Activated effector memory CD4-positive, alpha-beta T cell treated with anti-CD3 and anti-CD28 coated beads, Interleukin-2, amount 50 U/mL, for 16 hours (primary cell): ENCODE data around the gene UCN3.
A peak's percentile ranks its signal among the peaks of the same experiment; 100 is the strongest.

Experiments
- DNase-seq: peaks from one replicate; pipeline ENCODE4 v3.0.0-alpha.2; 2020

The UCN3 gene, protein sequence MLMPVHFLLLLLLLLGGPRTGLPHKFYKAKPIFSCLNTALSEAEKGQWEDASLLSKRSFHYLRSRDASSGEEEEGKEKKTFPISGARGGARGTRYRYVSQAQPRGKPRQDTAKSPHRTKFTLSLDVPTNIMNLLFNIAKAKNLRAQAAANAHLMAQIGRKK

GRCh38 chr10:5364890-5365338 is at the start of gene UCN3:
Gene UCN3 (plus strand): TSS chr10:5364966. CDS start chr10:5373721, 8,755 bp downstream.
- DNase-seq = no peak

DNA sequence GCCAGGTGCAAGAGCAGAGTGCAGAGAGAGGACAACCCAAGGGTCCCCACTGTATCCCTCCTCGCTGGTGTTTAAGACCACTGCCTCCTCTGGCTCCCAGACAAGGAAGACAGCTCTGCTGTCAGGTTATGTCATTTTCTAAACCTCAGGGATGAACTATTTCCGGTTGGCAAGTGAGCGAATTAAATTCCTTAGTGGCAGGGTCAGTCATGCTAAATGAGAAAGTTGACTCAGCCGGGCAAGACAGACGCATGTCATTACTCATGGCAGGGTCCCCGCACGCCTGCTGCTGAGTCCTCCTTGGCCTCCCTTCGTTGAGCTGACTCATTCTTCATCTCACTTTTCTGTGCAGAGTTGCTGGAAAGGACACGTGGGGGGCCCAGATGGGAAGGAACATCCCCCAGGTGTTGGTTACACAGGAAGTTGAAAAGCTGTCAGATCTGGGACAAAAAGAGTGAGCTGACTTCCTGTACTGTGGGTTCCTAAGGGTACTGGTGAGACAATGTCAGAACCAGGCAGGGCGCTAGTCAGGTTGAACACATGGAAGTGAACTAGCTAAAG is 47.1 kb upstream of the UCN3 start:
- peak; percentile 90 for DNase-seq

- no peak for DNase-seq
Observed at GRCh38 chr10:5318148-5318547, 46.6 kb upstream of the UCN3 start.

DNA sequence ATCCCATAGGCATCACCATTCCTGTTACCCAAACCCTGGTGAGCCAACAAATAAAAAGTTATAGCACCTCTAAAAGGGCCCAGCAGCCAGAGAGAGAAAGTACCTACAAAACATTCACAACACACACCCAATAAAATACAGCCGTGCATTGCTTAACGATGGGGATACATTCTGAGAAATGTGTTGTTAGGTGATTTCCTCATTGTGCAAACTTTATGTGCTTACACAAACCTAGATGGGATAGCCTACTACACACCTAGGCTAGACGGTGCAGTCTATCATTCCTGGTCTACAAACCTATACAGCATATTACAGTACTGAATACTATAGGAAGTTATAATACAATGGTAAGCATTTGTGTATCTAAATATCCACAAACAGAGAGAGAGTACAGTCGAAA is 44.9 kb upstream of the UCN3 start:
- no peak for DNase-seq

DNA sequence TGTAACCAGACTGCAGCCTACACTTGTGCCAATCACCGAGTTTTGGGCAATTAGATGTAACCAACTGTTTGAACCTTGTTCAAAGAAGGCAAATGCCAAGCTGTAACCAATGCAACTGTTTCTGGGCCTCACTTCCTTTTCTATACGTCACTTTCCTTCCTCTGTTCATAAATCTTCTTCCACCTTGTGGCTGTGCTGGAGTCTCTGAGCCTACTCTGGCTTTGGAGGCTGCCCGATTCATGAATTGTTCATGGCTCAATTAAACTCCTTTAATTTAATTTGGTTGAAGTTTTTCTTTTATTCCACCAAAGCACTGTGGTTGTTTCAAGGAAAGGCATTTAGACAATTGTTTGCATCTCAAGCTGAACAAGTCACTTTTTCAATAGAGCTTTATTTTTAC is 43.5 kb upstream of the UCN3 start:
- DNase-seq = no peak

DNA sequence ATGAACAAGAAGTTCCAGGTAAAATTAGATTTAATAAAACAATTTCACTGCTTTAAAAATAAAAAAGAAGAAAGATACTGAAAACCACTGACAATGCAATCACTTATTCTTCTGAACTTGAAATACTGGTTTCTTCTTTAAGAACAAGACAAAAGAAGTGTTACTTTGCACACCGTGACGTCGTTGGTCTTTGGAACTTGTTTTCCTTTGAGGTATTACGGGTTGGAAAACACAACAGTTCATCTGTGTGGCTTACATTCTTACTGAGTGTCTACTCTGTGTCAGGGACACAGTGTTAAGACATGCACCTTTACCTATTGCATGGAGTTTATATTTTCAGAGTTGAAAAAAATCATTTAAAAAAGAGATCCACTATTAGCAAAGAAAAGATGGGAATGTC is 41.3 kb upstream of the UCN3 start:
- DNase-seq = no peak

DNA sequence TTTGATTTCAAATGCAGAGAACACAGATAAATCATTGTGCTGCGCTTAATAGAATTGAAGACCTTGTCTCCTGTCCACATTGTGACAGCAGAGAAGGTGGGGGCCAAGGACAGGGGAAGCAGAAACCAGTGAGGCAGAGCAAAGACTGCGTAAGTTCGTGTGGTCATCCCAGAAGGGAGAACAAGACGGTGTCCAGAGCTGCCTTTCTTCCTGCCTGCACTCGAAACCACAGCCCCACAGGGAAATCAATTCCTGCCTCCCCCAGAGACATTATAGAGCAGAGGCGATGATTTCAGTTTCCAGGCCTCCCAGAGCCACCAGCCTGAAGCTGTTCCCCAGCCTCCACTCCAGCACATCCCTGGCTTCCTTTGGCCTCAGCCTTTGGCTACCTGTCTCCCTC is 39.7 kb upstream of the UCN3 start:
- DNase-seq = no peak

DNA sequence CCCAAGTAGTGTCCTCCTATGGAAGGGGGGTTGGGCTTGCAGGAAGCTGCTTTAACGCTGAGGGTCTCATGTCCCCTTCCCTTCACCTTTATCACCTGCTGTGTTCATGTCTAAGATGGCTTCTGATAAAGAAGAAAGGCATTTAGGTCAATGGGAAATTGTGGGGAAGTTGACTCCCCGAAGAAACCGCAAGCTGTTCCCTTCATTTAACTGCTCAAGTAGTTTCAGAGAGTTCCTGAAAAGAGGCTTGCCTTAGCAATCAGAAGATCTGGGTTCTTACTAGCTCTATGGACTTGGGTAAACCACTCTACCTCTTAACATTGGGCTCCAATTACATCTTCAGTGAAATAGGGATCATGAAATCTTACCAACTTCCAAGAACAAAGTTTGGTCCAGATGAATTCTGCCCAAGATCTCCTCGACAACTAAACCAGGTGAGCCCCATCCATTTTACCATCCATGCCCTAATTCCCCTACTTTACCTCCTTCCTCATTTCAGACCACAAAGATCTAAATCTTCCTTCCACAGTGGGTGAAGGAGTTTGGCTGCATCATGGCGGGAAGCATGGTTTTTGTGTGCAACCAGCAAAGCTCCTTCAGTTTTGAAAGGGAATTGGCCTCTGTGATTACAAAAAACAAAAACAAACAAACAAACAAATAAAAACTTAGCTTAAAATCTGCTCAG is 30.4 kb upstream of the UCN3 start:
- DNase-seq = no peak

DNA sequence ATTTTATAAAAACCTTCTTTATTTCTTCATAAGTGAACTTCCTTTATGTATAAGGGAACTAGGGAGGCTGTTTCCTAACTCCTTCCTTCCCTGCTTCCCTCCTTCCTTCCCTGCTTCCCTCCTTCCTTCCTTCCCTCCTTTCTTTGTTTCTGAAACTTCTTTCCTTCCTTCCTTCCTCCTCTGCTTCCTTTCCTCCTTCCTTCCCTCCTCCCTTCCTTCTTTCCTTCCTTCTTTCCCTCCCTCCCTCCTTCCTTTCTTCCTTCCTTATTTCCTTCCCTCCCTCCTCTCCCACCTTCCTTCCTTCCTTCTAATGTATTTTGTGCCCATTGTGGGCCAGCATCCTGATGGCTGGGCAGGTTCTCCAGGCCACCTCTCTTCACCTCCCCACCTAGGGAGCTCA is 26.8 kb upstream of the UCN3 start:
- no peak for DNase-seq

- no peak for DNase-seq
Observed at GRCh38 chr10:5343092-5343491, 21.7 kb upstream of the UCN3 start.

DNA sequence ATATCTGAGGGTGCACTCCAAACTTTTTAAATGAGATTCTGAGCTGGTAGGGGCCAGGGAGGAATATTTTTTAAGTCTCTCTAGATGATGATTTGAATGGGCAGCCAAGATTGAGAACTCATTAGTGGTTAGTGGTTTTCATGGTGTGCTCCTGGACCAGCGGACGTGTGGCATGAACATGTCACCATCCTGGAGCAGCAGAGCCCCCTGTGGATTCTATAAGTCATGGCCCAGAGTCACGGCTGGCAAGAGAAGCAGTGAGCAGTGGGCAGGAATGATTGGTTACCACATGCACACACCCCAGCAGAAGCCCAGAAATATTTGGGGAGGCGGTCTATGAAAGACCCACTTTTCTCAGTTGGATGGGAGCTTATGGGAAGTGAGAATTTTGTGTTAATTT is 21.2 kb upstream of the UCN3 start:
- no peak for DNase-seq

DNA sequence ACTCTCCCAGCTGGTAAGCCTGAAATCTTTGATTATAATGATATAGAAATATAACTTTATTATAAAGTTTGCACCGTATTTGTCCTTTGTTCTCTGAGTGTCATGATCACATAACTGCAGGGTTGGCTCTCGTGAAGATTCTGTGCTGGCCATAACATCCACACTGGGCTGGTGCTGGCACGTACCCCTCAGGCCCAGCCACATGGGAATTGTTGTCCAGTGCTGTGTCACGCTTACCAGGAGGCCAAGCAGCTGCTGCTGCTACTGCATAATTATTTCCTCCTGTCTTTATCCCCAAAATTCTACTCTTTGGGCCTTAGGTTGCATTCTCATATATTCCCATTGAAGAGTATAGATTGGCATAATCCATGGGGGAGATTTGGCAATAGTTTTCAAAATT is 20.8 kb upstream of the UCN3 start:
- no peak for DNase-seq

DNA sequence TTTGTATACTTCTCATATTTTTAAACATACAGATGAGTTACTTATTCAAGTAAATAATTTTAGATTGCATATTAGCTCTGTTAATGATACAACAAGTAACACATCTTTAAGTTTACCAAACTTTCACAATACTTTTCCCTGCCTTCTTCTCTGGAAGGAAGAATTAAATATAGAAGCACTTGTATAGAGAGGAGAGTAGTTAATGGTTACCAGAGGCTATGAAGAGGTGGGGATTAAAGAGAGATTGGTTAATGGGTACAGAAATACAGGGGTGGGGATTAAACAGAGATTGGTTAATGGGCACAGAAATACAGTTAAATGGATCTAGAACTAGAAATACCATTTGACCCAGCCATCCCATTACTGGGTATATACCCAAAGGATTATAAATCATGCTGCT is 20.0 kb upstream of the UCN3 start:
- no peak for DNase-seq

- DNase-seq = no peak
Observed at GRCh38 chr10:5346881-5347280, 17.9 kb upstream of the UCN3 start.

DNA sequence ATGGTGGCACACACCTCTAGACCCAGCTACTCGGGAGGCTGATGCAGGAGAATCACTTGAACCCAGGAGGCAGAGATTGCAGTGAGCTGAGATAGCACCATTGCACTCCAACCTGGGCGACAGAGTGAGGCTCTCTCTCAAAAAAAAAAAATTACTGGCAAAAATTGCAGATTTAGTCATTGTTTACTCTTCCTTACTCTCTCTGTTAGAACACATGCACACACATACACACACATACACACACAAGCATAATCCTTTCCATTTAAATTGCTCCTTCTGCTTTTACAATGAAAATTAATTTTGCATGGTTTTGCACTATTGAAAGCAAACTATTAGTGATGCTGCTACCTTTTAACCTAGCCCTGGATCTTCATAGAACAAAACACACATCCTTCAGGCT is 15.4 kb upstream of the UCN3 start:
- DNase-seq = no peak

DNA sequence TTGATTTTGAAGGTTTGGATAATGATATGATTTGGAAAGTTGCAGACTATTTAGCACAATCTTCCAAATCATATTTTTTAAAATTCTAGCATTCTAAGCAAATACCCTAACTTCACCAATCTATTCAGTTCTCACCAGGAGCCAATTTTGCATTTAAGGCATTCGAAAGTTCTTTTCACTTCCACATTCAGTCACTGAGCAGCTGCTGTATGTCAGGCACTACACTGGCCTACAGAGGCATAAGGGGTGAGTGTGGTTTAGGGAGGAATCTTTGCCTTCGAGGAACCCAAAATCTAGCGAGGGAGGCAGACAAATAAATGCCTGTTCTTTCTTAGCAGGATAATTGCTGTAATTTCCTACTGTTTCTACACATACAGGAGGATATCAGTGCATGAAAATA is 10.7 kb upstream of the UCN3 start:
- no peak for DNase-seq

DNA sequence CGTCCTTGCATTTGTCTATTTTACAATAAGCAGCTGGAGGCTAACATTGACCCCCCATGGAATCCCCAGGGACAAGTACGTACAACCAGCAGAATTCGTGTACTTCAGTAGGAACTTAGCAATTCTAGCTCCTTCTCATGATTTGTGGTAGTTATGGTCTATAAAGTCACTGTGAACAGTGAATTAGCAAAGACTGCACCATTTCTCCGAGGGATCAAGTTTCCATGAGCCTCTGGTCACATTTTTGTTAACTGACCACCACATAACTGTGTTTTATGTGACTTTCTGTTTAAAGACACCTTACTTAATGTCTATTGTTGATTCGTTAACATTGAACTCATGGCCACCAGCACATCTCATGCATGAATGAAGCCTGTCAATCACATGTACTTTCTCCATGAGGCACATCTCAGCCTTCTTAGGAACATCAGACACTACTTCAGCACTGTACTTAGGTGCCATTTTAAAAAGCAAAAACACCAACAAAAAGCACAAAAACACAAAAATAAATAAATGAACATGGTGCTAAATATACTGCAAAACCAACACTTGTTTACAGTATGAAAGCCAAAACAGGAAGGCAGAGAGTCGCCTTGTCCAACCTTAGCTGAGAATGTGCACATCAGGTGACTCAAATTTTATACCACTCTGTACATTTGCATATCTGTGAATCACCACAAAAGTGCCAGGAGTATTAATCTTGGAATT is 9.0 kb upstream of the UCN3 start:
- DNase-seq = no peak

GRCh38 chr10:5356302-5356763 is 8.4 kb upstream of the UCN3 start:
- no peak for DNase-seq

- no peak for DNase-seq
Observed at GRCh38 chr10:5360318-5360915, 4.3 kb upstream of the UCN3 start.

GRCh38 chr10:5361966-5362365 is 2.8 kb upstream of the UCN3 start:
- DNase-seq = no peak

DNA sequence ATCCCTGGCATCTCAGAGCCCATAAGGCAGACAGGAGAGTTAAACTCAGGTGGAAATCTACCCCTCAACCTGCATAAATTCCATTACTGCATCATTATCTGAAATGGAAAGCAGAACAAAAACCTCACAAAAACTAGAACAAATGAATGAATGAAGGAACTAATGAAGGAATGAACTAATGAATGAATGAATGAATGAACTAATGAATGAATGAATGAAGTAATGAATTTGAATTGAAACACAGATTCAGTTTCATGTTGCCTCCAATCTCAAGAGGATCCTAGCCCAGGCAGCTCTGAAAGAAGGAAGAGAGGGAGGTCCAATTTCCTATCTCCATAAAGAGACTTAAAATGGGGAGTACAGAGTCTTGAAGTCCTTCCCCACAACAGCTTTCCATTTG is 1.9 kb upstream of the UCN3 start:
- no peak for DNase-seq

GRCh38 chr10:5364374-5364773 is 392 bp upstream of the UCN3 start:
- no peak for DNase-seq

DNA sequence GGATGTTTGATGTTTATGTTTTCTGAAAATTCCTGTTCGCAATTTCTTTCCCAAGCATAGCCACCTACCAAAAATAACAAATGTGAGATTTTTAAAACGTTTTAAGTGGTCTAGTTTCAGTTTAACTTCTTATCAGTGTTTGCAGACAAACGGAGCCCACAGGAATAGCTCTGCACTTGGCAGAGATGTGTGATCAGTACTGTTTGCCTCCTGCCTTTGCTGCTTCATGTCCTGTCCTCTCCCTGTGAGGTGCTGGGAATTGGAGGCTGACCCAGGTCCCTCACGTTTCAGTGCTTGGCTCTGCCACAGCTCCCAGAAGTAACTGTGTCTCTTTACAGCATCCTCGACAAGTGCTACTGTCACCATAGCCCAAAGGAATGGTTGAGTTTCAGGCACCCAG is 1.2 kb downstream of the UCN3 start:
- no peak for DNase-seq
